ENCODE data around the gene RBP5. TPM values are rescaled to one million over a fixed set of nuclear protein-coding genes. Genes with fewer than 3 reads are reported as not detected.

RBP5 gene
- total RNA-seq, 2 donors from 2014 or later = not detected

DNA sequence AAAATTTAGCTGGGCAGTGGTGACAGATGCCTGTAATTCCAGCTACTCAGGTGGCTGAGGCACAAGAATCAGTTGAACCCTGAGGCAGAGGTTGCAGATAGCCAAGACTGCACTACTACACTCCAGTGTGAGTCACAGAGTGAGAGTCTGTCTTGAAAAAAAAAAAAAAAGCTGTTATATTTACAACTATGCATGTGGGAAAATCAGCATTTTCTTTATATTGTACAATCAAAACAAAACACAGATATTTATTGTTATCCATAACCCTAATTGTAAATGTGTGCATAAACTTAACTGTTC lies 48.9 kb downstream of the RBP5 start:
- DNase-seq (ENCODE audit: low spot score in 2 of 2) = no peak
- Mint-ChIP-seq H3K36me3 (peaks cover 0 to 6% of the 10 kb centered on the region in 2 donors), H3K9me3 (peaks cover 5 to 6% of the 10 kb centered on the region in 2 donors), H3K27ac (no peak overlapping the region)
- ATAC-seq = no peak

DNA sequence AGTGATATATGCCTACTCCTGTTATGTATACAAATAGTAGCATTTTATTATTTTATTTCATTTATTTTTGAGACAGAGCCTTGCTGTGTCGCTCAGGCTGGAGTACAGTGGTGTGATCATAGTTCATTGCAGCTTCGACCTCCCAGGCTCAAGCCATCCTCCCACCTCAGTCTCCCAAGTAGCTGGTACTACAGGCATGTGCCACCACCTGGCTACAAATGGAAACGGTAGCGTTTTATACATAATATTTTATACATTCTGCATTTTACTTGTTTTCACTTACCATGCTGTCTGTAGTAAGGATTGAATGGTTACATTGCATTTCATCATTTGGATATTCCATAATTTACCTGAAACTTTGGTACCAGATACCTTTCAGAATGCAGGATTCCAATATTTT lies 50.5 kb downstream of the RBP5 start:
- ATAC-seq (no peak), DNase-seq (ENCODE audit: low spot score in 2 of 2) (no peak)
- Mint-ChIP-seq H3K9me3 (peaks cover 2 to 3% of the 10 kb centered on the region in 2 donors), H3K36me3 (peaks cover 0 to 3% of the 10 kb centered on the region in 2 donors), H3K27ac (no peak overlapping the region)

DNA sequence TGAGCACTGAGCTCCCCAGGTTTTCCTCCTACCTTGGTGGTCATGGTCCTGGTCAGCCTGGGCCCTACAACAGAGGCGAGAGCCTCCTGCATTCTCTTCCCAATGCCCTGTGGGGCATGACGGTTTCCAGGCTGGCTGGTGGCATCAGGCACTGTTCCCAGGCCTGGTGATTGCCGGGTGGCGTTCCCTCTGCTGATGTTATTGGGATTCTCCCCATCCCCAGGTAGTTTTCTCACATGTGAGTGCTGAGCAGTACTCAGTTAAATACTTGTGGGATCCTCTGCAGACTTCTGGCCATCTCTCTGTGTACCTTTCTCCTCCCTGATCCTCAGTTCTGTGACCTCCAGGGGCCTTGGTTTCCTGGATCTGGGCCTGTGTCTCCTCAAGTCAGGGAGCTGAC lies 52.2 kb downstream of the RBP5 start:
- Mint-ChIP-seq H3K36me3 (no peaks in the 10 kb centered on the region), H3K27ac (no peak overlapping the region), H3K9me3 (no peaks in the 10 kb centered on the region)
- ATAC-seq (no peak), DNase-seq (ENCODE audit: low spot score in 2 of 2) (no peak)

DNA sequence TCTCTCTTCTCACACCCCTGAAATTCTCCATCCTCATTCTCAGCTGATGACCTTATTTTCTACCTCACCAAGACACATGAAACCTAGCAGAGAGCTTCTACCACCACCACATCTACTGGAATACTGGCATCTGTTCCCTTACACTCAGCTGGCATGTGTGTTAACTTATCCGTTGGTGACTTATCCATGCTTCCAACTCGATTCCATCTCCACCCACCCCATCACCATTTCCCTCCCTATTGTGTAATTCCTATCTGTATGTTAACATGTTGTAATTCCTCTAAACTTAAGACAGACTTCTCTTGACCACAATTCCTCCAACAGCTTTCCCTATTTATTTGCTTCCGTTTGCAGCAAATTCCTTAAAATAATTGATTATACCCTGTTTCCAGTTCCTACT lies 52.8 kb downstream of the RBP5 start:
- Mint-ChIP-seq H3K27ac (peak overlapping the region in 1 of 2 donors; percentile 7), H3K36me3 (no peaks in the 10 kb centered on the region), H3K9me3 (no peaks in the 10 kb centered on the region)
- DNase-seq (ENCODE audit: low spot score in 2 of 2) (no peak), ATAC-seq (no peak)

DNA sequence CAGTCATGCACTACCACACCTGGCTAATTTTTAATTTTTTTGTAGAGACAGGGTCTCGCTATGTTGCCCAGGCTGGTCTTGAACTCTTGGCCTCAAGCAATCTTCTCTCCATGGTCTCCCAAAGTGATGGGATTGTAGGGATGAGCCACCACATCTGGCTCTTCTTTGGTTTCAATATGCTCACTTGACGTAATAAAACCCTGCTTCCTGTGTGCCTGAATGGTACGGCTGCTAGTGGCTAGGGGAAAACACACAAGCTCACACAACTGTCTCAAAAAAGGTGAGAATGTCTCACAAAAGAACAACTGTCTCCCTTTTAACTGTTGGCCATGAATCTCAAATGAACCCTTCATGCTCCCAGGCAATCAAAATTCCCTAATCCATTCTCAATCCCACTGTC lies 53.2 kb downstream of the RBP5 start:
- Mint-ChIP-seq H3K9me3 (no peaks in the 10 kb centered on the region), H3K27ac (peak overlapping the region in 1 of 2 donors; percentile 7), H3K36me3 (no peaks in the 10 kb centered on the region)
- no peak for ATAC-seq
- no peak for DNase-seq (ENCODE audit: low spot score in 2 of 2)

DNA sequence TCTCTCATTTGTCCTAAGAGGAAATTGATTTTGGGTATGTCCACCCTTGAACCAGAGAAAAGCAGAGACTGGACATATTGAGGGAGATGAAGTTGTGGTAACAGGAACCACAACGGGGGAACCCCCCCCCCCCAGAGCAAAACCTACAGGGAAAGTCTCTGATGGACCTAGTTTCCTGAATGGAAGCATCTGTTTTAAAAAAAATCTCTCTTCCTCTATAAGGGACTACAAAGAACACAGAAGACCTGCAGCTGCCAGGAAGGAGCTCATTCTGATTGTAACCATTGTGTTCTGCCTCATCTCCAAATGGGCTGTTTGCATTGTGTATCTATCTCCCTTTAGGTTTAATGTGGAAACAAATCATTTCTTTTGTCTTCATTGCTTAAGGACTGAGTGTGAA lies 54.7 kb downstream of the RBP5 start:
- Mint-ChIP-seq H3K36me3 (no peaks in the 10 kb centered on the region), H3K27ac (no peak overlapping the region), H3K9me3 (no peaks in the 10 kb centered on the region)
- ATAC-seq (no peak), DNase-seq (ENCODE audit: low spot score in 2 of 2) (no peak)

Other genes with a start within 250 kb of the RBP5 start
- gene LRRC23, start 224.1 kb downstream of the RBP5 start, total RNA-seq = 10 to 100 TPM in 1 of 2 donors, 1 to 10 TPM in 1; 4.0 to 10.7 TPM
- gene ENO2, start 214.3 kb downstream of the RBP5 start, total RNA-seq = 100 to 1,000 TPM; 264 to 314 TPM
- gene ATN1, start 200.9 kb downstream of the RBP5 start, total RNA-seq = 10 to 100 TPM; 29.9 to 73.5 TPM
- not detected for gene RNU7-1, start 185.1 kb downstream of the RBP5 start, total RNA-seq
- gene C12orf57, start 184.9 kb downstream of the RBP5 start, total RNA-seq = 100 to 1,000 TPM; 229 to 609 TPM
- 100 to 1,000 TPM; 320 to 609 TPM for gene PTPN6, start 177.5 kb downstream of the RBP5 start, total RNA-seq
- gene PHB2, start 158.2 kb downstream of the RBP5 start, total RNA-seq = 100 to 1,000 TPM; 387 to 423 TPM
- gene EMG1, start 158.0 kb downstream of the RBP5 start, total RNA-seq = 10 to 100 TPM; 69.0 to 76.3 TPM
- gene LPCAT3, start 110.4 kb downstream of the RBP5 start, total RNA-seq = 10 to 100 TPM; 22.0 to 31.9 TPM
- 10 to 100 TPM in 1 of 2 donors, 1 to 10 TPM in 1; 4.8 to 21.9 TPM for gene C1S, start 68.2 kb downstream of the RBP5 start, total RNA-seq
- gene C1R, start 36.4 kb downstream of the RBP5 start, total RNA-seq = 1 to 10 TPM; 3.9 to 5.6 TPM
- gene C1RL, start 19.7 kb downstream of the RBP5 start, total RNA-seq = 10 to 100 TPM; 18.6 to 21.8 TPM
- 10 to 100 TPM; 36.8 to 57.0 TPM for gene CLSTN3, start 1.5 kb upstream of the RBP5 start, total RNA-seq
- gene PEX5, start 60.8 kb upstream of the RBP5 start, total RNA-seq = 10 to 100 TPM; 18.1 to 37.4 TPM
- gene ACSM4, start 175.2 kb upstream of the RBP5 start, total RNA-seq = not detected

Measured in activated naive CD4-positive, alpha-beta T cell treated with anti-CD3 and anti-CD28 coated beads, Interleukin-2, amount 50 U/mL, for 72 hours (primary cell).